GM18858 (cell line): ENCODE measurements around the gene OPCML.

Experiments used
- ATAC-seq: cut with Tn5 transposase; IDR thresholded peaks from one replicate; pipeline ENCODE4 v1.9.1; 2021; ENCODE audit not compliant: unreplicated experiment

Gene OPCML

GRCh38 chr11:133239575-133239974, 292.7 kb downstream of the OPCML start:
- ATAC-seq: no peak

GRCh38 chr11:133238495-133238894, 293.8 kb downstream of the OPCML start:
- no peak for ATAC-seq

GRCh38 chr11:133238027-133238426, 294.3 kb downstream of the OPCML start:
- ATAC-seq: no peak

GRCh38 chr11:133235381-133235780, 296.9 kb downstream of the OPCML start:
- ATAC-seq: no peak

GRCh38 chr11:133234883-133235282, 297.4 kb downstream of the OPCML start:
- ATAC-seq: no peak

- ATAC-seq: no peak
Measured at GRCh38 chr11:133232665-133233064, 299.6 kb downstream of the OPCML start.

GRCh38 chr11:133230431-133230830, 301.9 kb downstream of the OPCML start:
- no peak for ATAC-seq

GRCh38 chr11:133228471-133229329, 303.6 kb downstream of the OPCML start:
- ATAC-seq: no peak

GRCh38 chr11:133227632-133228111, 304.6 kb downstream of the OPCML start:
- ATAC-seq: no peak

GRCh38 chr11:133224271-133224670, 308.0 kb downstream of the OPCML start:
- ATAC-seq: no peak

- no peak for ATAC-seq
Measured at GRCh38 chr11:133222425-133223330, 309.6 kb downstream of the OPCML start.

- no peak for ATAC-seq
Measured at GRCh38 chr11:133219543-133219942, 312.8 kb downstream of the OPCML start.

- no peak for ATAC-seq
Measured at GRCh38 chr11:133216813-133217212, 315.5 kb downstream of the OPCML start.

- no peak for ATAC-seq
Measured at GRCh38 chr11:133215596-133216230, 316.6 kb downstream of the OPCML start.

- ATAC-seq: no peak
Measured at GRCh38 chr11:133214646-133215045, 317.7 kb downstream of the OPCML start.

GRCh38 chr11:133212201-133212600, 320.1 kb downstream of the OPCML start:
- ATAC-seq: no peak

- no peak for ATAC-seq
Measured at GRCh38 chr11:133207995-133208394, 324.3 kb downstream of the OPCML start.

GRCh38 chr11:133206313-133207005, 325.8 kb downstream of the OPCML start:
- ATAC-seq: no peak

- ATAC-seq: no peak
Measured at GRCh38 chr11:133204158-133204557, 328.1 kb downstream of the OPCML start.

GRCh38 chr11:133202816-133203215, 329.5 kb downstream of the OPCML start:
- ATAC-seq: no peak

- no peak for ATAC-seq
Measured at GRCh38 chr11:133198438-133198837, 333.9 kb downstream of the OPCML start.
